Cardiac septum (tissue), 1 donor: ENCODE results near the gene KIF21B. TPM values are rescaled to one million over a fixed set of nuclear protein-coding genes. Genes with fewer than 3 reads are reported as not detected.
"Not testable (repeated sequence)": the region's sequence is repeated elsewhere in the genome, so short reads cannot be mapped to it uniquely, and the experiment has no call there.

Source experiments
- DNase-seq: peaks from one replicate; pipeline ENCODE4 v3.0.0-alpha.2; 2020; ENCODE audit warnings: low spot score
- intact Hi-C: fragments of 100-400 bp; cut with DNase I; formaldehyde crosslinking; loops from one replicate; pipeline ENCODE4 v1.14.0; 2022
- total RNA-seq: library from RNA; stranded (reverse); fragmentation: NEBNext Ultra II Directional; extraction: Animal tissue kit (Norgen Biotek cat#: 25700); gene quantifications from one replicate; pipeline ENCODE4 v1.2.1, GENCODE V29; 2021
- donor health status: DM: no; HTN: no; CAD: no.

The KIF21B gene
- total RNA-seq, 1 donor from 2014 or later = 0.73 TPM

DNA sequence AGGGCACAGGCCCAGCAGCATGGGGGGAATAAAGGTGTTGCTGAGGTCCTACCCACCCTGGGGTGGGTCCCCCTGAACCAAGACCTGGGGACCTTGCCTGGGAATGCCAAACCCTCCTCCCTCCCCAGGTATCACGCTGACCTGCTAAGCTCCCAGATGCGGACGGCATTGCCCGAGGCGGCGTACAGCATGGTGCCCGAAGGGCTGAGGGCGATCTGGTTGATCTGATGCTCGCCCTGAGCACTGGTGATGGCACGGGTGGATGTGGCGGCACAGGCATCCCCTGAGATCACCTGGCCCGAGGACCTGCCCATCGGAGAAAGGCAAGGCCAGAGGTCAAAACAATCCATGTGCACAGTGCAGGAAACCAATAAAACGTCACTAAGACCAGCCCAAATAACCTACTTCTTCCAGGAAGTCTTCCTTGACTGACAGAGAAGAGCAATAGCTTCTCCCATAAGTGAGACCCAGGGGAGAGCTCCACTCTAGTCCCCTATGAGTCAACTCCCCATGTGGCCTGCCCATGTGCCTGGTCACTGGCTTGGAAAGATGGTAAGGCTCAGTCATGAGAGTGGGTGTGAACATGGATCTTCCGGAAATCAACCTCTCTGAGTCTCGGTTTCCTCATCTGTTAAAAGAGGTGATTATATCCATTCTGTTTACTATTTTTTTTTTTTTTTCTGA, 46.3 kb downstream of the KIF21B start:
- intact Hi-C loops = loop anchor here (2.0 kb wide), 1 partner anchor 36 kb away; no protein-coding TSS in a partner anchor

DNA sequence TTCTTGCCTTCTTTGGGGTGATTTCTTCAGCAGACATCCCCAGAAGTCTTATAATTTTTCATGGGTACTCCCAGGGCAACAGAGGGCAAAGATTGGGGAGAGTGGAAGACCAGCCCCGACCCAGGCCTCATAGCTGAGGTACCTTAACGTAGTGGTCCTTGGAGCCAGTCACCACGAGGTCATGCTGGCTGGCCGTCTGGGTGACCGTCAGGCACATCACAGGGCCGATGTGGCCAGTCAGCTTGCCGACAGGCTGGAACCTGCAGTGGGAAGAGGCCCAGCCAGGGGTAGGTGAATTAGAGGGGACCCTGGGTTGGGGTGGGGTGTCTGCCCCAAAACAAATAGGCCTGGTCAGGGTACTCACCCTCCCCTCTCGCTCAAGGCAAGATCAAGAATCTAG, 46.9 kb downstream of the KIF21B start:
- intact Hi-C loops = loop anchor here (2.0 kb wide), 1 partner anchor 36 kb away; no protein-coding TSS in a partner anchor
- no peak for DNase-seq

More for the DNA sequence above, 46.3 kb downstream of the KIF21B start:
- DNase-seq = no peak

DNA sequence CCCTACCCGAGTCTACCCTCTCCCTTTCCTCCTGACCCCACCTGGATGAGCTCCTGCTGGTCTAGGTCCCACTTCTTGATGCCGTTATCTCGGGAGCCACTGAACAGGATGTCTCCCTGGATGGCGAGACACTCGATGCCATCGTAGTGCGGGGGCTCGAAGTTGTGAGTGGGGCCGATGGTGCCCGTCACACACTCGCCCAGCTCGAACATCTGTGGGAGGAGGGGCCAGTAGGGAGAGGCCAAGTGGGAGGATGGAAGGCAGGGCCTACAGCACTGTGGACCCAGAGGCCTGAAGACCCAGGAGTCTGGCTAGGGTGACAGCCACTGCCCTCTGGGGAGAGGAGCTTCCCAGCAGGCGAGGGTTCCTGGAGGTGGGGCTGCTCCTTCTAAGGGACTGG, 48.1 kb downstream of the KIF21B start:
- no peak for DNase-seq
- intact Hi-C loops = no loop called here

DNA sequence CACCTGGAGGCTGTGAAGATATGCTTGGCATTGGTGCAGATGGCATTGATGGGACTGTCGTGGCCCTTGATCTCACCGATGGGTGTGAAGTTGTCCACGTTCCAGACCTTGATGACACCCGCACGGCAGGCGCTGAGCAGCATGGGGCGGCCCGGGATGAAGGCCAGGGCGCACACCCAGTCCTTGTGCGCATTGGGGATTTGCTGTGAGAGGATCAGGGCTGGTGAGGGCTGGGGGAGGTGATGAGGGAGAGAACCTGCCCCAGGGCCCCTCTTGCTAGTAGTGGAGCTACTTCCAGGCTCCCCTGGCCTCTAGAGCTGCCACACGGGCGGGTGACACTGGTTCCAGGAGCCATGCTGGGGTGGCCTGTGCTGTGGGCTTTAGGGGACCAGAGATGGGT, 48.8 kb downstream of the KIF21B start:
- DNase-seq = no peak
- intact Hi-C loops = loop anchor here (5.0 kb wide), 1 partner anchor 248 kb away; no protein-coding TSS in a partner anchor

DNA sequence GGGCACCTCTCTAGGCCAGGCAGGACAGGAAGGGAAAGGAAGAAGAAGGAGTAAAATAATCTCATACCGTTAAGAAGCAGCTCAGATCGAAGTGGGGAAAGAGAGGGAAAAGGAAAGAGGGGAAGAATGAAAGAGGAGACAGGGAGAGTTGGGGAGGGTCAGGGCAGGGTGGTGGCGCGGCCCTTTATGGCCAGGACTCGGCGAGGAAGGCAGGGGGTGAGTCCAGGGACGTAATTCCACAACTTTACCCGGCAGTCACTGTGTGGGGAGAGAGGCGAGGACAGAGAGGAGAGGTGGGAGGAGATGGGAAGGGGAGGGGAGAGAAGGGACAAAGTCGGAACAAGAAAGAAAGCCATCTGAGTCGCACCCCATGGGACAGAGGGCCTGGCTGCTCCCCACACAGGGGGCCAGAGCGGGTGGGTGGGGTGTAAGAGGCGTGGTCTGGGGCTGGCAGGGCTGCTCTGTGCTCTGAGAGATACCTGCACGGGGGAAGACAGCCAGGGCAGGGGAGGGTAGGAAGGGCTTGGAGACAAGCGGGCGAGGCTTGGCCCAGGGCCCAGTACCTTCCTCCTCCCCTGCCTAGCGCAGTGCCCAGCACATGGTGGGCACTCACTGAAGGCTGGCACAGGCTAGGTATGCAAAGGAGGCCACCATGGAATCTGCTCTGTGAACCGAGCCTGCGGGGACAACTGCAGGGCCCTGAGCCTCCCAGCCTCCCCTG, 49.4 kb downstream of the KIF21B start:
- no peak for DNase-seq
- intact Hi-C loops = loop anchor here (5.0 kb wide), 1 partner anchor 248 kb away; no protein-coding TSS in a partner anchor

DNA sequence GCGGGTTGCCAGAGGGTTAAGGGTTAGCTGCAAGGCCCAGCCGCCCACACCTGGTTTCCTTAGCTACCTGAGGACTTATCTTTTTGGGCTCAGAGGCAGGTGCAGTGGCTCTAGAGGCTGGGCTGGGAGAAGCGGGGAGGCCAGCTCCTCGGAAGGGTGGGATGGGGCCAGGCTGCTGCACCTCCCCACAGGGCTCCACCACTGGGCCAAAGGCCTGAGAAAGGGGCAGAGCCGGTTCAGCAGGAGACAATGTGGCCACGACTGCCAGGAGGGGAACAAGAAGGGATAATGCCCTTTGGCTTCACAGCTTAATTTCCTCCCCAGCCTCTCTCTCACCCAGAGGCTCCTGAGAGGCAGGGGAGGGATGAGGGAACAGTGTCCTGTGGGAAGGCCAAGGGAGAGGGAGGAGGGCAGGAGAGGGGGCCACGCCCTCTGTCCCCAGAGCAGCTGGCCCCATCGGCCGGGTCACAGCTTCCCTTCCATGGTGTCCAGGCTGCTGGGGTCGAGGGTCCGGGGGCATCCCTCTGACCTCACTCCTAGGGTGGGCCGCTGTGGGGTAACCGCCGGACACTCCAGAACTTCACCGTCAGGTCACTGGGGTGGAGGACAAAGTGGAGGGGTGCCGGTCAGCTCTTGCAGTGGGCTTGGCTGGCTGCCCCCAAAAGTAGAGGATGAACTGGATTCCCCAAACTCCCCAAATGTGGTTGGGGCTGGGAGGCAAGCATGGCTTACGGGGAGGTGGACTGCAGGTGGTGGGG, 50.4 kb downstream of the KIF21B start:
- intact Hi-C loops = loop anchor here (5.0 kb wide), 1 partner anchor 249 kb away; no protein-coding TSS in a partner anchor
- DNase-seq = no peak

DNA sequence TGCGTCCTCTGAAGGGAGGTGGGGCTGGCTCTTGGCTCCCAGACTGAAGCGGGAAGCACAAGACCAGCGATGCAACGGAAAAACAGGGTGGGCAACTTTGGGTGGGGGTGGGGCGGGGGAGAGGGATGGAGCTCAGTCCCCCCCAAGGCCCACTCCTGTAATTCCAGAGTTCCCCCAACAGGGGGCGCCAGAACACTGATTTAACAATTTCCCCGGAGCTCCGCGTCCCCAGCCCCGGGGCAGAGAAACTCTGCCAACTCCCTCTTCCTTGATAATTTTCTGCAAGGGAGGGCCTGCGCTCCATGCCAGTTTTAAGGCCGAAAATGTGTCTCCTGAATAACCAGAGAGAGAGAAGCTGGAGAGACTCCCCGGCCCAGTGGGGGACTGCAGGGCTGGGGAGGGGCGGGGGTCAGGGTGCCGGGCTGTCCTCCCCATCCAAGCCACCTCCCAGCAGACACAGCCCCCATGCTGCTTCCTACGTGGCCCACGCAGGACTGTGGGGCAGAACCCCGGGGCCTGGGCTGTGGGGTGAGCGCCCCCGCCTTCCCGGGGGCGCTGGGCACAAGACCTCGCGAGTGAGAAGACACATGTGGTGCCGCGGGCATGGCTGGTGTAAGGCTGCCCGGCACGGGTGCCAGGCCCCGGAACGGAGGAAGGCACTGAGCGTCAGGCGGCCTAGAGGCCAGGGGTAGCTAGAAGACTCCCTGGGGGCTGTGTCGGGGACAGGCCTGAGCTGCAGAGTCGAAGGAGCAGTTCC, 51.4 kb downstream of the KIF21B start:
- DNase-seq = no peak
- intact Hi-C loops = loop anchor here (2.0 to 5.0 kb wide), 3 partner anchors 71 to 250 kb away; no protein-coding TSS in a partner anchor

DNA sequence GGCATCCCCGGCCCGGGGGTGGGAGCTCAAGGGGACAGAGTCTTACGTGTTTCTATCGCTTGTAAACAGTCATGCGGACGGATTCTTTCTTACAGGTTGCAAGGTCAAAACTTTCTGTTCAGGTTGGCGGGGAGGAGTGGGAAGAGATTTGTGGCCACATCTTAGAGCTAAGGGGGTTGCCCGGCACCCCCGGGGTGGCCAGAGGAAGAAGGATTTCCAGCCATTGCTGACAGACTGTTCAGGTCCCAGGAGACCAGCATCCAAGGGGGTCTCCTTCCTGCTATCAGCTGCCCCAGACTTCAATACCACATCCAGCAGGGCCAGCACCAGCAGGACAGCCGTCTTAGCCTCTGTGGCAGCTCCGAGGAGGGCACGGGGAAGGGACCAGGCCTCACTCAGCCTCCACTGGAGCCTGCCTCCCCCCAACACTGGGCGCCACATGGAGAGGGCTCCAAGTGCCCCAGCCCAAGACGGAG, 52.0 kb downstream of the KIF21B start:
- intact Hi-C loops = loop anchor here (2.0 to 5.0 kb wide), 3 partner anchors 71 to 251 kb away; no protein-coding TSS in a partner anchor
- DNase-seq = no peak

DNA sequence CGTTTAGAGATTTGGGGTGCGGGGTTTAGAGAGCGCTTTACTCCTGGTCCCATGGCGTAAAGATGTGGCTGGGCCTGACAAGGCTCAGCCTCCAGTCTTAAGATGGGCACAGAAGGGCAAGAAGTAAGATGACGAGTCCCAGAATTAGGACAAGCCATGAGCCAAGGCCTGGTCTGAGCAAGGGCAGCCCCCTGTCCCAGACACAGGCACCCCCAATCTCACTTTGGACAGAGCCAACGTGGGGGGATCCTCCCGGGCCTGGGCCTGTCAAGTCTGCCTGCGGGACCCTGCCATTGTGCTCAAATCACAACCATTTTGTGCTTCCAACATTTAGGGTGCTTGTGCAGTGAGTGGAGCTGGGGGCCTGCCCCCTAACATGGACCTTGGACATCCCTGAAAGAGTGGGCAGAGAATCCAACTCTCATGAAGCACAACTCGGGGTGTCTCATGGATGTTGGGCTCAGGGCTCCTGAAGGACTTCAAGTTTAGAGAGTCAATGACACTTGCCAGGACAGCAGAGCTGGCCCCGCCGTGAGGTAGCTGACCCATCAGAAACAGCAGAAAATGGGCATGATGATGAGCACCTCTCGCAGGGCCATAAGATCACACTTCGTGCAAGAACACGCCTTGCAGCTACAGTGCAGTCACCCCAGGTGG, 52.6 kb downstream of the KIF21B start:
- DNase-seq = no peak
- intact Hi-C loops = loop anchor here (2.0 to 5.0 kb wide), 3 partner anchors 72 to 251 kb away; no protein-coding TSS in a partner anchor

DNA sequence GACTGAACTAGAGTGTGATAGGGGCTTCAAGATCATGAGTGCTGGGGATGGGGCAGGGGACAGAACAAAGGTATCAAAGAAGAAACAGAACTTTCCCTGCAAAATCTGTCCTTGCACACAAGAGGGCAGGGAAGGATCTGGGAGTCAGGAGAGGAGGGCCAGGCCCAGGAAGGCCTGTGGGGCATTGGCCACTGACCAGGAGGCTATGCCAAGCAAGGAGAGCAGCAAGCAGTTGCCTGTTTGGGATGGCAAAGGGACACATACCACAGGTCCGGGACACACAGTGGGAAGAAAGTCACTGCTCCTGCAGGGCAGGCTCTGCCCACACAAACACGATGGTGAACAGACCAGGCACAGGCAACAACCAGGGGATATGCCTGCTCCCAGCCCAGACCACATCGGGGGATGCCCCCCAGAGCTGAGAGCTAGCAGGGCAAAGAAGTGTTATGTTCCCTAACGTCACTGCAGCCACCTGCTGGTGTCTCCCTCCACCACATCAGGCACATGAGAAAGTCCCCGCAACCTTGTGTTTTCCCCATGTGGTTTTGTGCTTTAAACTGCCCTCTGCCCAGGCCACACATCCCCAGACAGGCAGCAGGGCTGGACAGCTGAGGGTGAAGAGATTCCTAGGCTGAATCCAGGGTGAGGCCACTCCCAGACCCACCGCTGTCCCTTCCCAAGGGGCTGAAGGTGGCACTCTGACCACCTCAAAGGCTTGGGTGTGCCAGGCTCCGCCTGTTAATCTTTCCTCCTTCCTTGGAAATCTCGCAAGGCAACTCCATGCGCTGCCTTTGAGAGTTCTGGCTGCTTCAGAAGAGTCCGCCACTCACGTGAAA, 53.6 kb downstream of the KIF21B start:
- DNase-seq = no peak

DNA sequence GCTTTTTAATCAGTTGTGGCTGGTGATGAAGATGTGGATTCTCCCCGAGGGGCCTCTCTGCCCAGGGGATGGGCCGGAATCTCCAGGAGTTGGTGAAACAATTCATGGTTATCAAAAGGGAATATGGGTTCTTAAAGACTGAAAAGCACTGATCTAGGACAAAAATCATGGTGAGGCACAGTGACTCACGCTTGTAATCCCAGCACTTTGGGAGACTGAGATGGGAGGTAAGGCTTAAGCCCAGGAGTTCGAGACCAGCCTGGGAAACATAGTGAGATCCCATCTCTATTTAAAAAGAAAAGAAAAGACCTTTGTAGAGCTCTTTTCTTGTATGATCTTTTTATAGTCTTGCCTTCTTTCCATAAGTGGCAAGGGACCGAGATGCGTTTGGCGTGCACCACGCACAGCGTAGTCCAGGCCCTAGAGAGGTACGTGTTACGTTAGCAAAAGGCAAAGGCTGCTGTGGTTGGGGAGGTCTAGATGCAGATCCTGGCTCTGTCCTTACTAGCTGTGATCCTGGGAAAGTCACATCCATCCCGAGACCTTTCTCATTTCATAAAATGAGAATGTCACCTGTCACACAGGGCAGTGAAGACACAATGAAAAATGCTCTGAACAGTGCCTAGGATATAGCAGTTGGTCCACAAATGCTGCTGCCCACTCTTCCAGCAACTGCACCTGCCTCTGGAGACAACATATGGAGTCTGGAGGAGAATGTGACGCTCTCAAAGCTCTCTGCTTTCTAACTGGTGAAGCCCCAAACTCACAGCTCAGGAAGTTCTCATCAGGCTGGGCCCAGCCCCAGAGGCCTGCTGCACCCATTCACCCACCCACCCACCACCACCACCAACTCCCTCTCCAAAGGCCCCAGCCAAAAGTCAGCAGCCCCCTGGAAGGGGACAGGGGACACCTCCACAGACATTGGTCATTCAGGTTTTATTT, 54.8 kb downstream of the KIF21B start:
- intact Hi-C loops = no loop called here
- DNase-seq = no peak

More for the DNA sequence above, 53.6 kb downstream of the KIF21B start:
- intact Hi-C loops = loop anchor here (2.0 to 5.0 kb wide), 3 partner anchors 73 to 252 kb away; no protein-coding TSS in a partner anchor

DNA sequence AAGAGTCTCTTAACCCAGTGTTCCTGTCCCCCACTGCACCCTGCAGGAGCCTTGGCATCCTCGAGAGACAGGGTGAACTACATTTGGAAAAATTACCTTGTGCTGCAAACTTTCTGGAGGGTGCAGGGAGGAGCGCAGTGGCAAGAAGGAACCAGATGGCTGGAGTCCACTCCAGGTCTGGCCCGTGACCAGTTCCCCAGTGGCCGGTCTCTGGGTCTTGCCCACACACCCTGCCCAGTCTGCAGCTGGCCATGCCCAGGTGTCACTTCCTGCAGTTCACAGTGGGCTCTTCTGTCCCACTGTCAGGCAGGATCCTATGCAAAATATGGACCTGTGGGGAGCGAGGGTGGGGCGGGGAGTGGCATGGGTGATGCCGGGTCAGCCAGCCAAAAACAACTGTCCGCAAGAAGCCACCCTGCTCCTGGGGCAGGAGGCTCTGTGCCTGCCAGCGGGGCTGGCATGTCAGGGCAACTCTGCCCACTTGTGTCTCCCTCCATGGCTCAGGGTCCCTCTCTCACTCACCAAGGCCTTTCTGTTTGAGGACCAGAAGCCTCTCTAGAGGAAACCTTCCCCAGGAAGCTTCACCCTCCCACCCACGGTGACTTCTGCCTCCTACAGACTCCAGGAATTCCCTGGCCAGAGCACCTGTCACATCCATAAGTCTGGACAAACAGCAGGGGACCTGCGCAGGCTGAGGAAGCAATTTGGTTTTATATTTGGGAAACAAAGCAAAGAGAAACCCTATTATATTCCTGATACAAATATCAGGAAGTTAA, 55.6 kb downstream of the KIF21B start:
- no peak for DNase-seq
- intact Hi-C loops = no loop called here

DNA sequence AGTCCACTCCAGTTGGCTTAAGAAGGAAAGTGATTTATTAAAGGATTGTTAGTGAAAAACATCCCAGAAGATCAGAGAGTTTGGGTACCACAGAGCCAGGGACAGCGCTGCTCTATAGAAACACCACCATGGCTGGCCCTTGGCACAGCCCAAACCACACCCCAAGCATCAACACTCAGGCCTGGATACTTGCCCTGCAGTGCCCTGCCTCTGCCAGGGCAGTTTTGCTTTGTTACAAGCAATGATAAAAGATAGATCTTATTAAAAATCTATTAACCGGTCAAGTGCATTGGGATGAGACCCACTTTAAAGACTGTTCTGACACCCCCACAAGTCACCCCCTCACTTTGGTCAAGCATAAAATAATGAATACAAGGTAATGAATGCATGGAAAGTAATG, 56.6 kb downstream of the KIF21B start:
- DNase-seq = no peak
- intact Hi-C loops = no loop called here

DNA sequence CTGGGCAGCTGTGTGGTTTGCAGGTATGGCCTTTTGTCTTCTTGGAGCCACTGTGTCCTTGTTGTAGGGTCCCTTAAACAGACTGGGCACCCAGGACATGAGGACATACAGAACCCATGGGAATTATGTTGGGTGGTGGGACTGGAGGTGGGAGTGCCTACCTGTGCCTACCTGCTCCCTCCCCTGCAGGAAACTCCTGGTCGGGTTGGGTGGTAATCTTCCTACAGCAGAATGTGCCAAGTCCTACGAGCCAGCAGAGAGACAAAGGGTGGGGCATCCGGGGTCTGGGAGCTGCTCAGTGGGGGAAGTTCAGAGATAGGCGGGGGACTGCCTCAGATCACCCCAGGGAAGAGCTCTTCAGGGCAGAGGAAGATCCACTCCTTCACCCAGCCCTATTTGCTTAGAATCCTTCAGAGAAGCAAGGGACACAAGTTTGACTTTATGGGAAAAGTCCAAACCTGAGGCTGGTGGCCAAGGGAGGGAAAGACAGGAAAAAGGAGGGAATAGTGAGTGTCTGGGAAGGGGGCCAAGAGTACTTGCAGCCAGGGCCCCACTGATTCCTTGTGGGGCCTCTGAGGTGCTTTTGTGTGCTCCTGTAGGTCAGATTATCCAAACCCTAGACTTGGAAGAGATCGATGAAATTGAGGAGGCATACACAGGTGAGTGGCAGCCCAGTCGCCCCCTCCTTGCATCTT, 58.3 kb downstream of the KIF21B start:
- DNase-seq = peak; percentile 71
- intact Hi-C loops = no loop called here

DNA sequence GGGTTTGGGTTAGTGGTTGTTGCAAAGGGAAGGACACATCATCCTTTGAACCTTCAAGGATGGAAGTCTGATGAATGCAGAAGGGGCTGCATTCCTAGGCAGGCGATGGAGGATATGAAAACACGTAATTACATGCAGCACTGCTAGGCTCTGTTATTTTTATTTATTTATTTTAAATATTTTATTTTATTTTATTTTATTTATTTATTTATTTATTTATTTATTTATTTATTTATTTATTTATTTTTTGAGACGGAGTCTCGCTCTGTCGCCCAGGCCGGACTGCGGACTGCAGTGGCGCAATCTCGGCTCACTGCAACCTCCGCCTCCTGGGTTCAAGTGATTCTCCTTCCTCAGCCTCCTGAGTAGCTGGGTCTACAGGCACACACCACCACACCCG, 59.6 kb downstream of the KIF21B start:
- intact Hi-C loops = not testable (repeated sequence)
- DNase-seq = peak; percentile 14
